ENCODE measurements around the gene SLC35G6.
A peak's percentile ranks its signal among the peaks of the same experiment; 100 is the strongest.

Gene SLC35G6

DNA sequence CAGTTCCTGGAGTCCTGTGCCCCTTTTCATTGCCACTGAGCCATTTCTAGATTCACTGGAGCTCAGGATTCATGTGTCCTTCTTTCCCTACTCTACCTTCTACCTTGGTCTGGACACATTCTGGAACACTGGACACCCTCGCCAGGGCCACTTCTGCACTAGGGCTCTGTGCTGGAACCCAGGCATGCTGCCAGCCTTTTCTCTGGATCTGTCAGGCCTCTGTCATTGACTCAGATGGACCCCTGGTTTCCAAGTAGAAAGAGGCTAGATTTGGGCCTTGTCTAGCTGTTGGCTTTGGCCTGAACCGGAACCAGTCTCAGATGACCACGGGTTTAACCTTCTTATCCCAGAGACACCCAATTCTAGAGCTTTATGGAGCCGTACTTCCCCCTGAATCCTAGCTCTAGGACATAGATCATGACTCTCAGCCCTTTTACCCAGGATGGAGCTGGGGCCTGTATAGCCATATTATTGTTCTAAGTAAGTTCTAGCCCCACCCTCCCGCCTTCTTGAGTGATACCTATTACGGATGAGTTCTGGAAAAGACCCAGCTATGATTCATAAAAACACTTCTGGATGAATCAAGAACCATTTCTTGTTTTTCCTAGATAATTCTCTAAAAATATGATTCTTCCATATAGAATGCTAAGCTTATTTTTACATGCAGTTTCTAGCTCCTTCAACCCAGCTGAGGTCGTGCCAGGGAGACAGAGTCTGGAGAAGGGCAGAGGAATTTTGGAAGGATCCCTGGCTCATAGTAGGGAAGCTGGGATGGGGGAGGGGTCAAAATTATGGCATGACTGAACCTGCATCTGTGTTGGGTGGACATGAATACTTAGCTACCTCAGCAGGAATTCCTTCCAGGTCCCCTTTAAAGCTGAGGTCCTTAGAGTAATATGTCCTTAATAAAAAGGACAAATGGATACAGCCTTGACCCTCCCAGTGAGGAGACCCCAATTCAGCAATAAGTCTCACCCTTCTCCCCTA lies 37.5 kb upstream of the SLC35G6 start:
- no peak overlapping the region for H3K4me3 ChIP-seq (ENCODE audit: low read length)
- DNase-seq (ENCODE audit: low read depth) = no peak
- TF ChIP-seq CTCF (conservative IDR thresholded peaks at IDR 0.05; ENCODE audit: low read depth, low read length) = no peak

DNA sequence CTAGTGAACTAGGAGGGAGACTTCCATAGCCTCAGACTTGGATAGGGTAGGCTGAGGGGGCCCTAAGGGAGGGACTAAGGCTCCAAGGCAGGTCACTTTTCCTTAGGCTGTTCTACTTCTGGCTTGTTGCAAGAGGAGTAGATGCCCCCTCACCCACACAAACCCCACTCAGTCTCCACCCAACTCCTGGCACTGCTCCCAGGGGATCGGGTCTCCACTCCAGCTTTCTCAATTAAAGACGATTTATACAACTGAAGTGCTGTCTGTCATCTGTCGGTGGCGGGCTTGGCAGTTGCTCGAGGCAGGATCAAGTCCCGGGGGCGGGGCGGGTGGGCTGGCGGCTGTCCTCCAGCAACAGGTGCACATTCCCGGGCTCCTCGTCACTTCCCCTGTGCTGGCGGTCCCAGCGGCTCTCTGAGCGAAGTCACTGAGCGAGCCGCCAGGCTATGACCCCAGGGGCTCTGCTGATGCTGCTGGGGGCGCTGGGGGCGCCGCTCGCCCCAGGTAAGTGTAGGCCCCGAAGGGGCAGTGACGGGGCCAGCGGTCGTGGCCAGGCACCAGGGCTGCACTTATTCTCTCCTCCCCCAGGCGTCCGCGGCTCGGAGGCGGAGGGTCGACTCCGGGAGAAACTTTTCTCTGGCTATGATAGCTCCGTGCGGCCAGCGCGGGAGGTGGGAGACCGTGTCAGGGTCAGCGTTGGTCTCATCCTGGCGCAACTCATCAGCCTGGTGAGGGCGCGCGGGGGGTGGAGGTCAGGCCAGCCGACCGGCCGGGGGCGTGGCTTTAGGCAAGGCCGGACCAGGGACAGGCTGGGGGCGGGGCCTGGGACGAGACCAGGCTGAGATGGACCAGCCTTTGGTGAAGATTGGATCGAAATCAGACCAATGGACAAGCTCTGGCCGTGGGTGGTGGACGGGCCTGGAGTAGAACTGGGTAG lies 36.3 kb upstream of the SLC35G6 start, which contains the start of gene CHRNB1:
TSS of gene CHRNB1 (plus strand) at position 380 of the 937 bp plus-strand sequence. CDS start at position 447, 67 bp downstream.
- TF ChIP-seq CTCF (conservative IDR thresholded peaks at IDR 0.05; ENCODE audit: low read depth, low read length) = peak; percentile 4
- peak within 1 kb of the TSS; percentile 57 for H3K4me3 ChIP-seq (ENCODE audit: low read length)
- no peak for DNase-seq (ENCODE audit: low read depth)

GRCh38 chr17:7445619-7445968 lies 35.7 kb upstream of the SLC35G6 start:
- H3K4me3 ChIP-seq (ENCODE audit: low read length) = peak overlapping the region; percentile 57
- DNase-seq (ENCODE audit: low read depth) = no peak
- TF ChIP-seq CTCF (conservative IDR thresholded peaks at IDR 0.05; ENCODE audit: low read depth, low read length) = no peak

- DNase-seq (ENCODE audit: low read depth) = no peak
- no peak for TF ChIP-seq CTCF (conservative IDR thresholded peaks at IDR 0.05; ENCODE audit: low read depth, low read length)
- no peak overlapping the region for H3K4me3 ChIP-seq (ENCODE audit: low read length)
Observed at GRCh38 chr17:7448461-7448860, 32.8 kb upstream of the SLC35G6 start.

DNA sequence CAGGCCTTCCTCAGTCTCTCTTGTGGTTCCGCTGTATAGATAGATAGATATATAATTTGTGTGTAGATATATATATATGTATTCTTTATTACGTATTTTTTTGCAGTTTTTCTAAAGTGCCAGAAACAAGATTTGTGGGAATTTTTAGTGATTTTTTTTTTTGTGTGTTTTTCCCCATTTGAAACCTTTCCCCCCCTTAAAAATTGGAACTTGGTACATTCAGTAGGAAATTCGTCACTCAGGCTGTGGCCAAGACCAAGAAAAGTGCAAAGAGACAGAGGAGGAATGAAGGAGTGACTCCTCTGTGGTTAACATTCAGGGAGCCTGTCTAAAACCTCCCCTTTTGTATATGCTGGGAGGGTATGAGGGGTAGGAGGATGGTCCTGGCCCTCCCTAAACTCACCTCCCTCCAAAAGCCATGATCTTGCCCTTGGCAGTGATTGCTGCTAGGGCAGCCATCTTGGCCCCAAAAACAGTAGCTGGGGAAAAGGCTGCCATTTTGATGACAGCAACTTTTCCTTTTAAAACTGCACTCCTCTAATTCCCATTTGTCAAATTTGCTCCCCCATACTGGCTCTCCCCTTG lies 21.2 kb upstream of the SLC35G6 start:
- DNase-seq (ENCODE audit: low read depth) = no peak
- TF ChIP-seq CTCF (conservative IDR thresholded peaks at IDR 0.05; ENCODE audit: low read depth, low read length) = no peak
- H3K4me3 ChIP-seq (ENCODE audit: low read length) = no peak overlapping the region

DNA sequence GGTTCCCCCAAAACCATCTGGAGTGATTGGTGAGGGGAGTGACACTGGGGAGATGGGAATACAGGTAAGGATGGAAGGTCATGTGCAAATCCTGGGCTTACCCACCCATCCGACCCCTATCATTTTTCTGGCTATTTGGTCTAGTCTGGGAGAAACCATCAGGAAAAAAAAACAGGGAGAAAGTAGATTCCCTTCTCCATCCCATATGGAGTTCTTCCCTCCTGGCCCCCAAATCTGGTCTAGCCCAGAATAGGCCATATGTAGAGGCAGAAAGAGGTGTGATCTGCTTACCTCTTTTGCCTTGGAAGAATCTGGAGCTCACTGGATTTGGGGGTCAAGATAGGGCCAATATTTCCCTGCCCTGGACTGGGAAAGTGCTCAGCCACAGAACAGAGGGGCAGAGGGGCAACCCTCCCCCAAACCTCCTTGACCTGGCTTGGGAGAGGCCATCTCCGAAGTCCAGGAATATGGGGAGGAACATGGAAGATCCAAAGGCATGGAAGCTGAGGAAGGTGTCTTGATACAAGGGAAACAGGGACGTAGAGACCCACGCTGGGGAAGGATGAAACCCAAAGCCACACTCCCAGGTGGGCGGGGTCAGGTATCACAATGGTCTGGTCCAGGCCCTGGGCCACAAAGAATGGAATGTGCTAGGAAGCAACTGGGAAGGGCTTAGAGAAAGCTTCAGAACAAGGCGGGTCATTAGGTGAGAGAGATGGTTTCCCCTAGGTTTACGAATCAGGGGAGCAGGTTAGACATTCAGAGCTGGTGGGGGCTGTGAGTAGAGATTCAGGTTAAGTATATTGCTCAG lies 20.2 kb upstream of the SLC35G6 start:
- no peak for TF ChIP-seq CTCF (conservative IDR thresholded peaks at IDR 0.05; ENCODE audit: low read depth, low read length)
- H3K4me3 ChIP-seq (ENCODE audit: low read length) = no peak overlapping the region
- no peak for DNase-seq (ENCODE audit: low read depth)

All from retinal pigment epithelial cell (primary cell).